SH-SY5Y (cell line): Measurements from ENCODE around the gene NKAIN1.

Experiments
- GATA2 ChIP-seq: IDR thresholded peaks from 2 replicates; pipeline ENCODE4 v1.6.1; 2011; ENCODE audit warnings: mild to moderate bottlenecking, low read depth, low read length
- GATA3 ChIP-seq: IDR thresholded peaks from 2 replicates; pipeline ENCODE4 v1.6.1; 2011; ENCODE audit warnings: low read depth, mild to moderate bottlenecking, low read length, moderate library complexity

DNA sequence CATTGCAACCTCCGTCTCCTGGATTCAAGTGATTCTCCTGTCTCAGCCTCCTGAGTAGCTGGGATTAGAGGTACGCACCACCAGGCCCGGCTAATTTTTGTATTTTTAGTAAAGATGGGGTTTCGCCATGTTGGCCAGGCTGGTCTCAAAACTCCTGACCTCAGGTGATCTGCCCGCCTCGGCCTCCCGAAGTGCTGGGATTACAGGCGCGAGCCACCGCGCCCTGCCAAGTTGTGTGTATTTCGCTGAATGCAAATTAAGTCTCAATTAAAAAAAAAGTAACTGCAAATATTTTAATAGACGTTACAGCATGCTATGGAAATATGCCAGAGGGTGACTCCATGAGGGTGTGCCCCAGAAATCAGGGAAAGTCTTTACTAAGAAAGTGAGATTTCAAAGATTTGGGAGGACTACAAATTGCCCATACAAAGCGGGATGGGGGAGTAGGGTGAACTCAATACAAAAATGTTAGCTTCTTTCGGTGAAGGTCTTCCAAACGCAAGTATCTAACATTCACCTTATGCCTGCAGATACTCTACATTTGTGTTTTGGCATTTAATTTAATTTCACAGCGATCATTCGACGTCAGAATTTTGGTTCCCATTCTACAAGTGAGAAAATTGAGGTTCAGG, 85.6 kb downstream of the NKAIN1 start:
- TF ChIP-seq GATA3 = no peak
- TF ChIP-seq GATA2 = no peak
